NCI-H345 treated with DMSO at 0.1 percent for 48 hours (cell line): ENCODE data around the gene INPP4A.

Source experiments
- DNase-seq: peaks from one replicate; lab custom pipeline; 2025; ENCODE audit not compliant: unreplicated experiment; lab: John Stamatoyannopoulos, UW

The INPP4A gene

DNA sequence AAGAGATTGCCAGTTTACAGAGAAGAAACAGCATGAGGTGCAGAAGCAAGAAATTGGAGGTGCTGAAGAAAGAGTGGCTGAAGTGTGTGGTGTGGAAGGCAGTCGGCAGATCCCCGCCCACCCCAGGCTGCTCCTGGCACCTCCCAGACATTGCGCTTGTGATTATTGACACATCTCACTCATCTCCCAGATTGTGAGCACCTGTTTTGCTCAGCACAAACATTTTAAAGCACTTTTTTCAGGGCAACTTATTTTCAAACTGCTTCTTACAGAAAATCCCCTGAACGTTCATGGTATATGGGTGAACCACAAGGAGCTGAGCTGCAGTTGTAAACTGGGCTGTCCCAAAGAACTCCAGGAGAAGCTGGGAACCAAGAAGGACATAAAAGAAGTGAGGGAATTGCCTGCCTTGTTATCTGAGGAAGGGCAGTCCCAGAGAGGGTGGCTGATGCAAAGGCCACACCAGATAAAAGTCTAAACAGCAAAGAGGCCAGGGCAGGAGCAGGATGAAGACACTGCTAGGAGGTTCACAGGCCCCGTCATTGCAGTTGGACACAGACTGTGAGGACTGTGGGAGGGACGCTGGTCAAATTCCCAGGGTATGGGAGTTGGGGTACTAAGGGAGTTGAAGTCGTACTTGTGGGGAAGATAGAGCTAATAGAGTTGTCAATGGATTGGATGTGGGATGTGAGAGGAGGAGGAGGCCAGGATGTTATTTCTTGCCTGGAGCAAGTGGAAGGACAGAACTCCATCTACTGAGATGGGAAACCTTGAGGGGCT is 65.1 kb downstream of the INPP4A start:
- no peak for DNase-seq

DNA sequence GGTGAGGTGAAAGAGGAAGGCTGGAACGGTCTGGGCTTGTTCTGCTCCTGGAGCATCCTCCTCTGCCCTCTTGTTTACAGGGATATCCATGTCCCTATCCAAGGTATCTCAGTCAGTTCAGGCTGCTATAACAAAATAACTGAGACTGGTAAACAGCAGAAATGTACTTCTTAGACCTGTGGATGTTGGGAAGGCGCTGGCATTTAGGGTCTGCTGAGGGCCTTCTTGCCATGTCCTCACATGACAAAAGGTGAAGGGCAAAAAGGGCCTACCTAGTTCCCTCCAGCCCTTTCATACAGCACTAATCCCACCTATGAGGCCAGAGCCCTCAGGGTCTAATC is 65.6 kb downstream of the INPP4A start:
- no peak for DNase-seq

DNA sequence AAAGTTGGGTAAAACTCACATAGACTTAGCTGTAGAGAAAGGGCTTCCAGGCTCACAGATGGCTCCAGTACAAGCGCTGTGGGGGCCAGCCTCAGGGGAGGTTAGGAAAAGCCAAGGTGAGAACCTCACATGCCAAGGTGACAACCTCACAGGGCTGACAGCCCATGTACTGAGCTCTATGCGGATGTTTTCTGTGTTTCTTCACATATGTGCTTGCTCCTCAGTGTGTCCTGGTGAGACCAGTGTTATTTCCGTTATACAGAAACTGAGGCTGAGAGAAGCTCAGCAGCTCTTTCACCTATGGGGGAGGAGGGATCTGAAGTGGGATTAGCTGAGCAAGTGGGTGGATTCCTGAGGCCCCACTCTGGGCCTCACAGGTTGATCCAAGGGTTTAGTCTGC is 67.3 kb downstream of the INPP4A start:
- no peak for DNase-seq

DNA sequence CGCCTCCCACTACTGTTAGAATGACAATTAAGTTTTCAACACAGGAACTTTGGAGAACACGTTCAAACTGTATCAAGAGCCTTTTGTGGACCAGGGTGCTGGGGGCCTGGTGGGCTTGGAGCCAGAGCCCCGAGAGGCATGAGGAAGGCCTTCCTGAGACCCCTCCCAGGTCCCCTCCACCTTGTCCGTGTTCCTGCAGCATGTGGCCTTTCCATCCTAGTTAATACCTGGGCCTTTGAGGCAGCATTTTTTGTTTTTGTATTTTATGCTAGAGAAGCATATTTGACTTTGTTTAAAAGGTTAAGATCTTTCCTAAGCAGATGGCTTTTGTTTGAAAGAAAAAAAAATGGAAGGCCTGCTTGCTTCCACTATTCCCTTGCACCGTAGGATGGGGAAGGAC is 68.0 kb downstream of the INPP4A start:
- DNase-seq, result no peak

DNA sequence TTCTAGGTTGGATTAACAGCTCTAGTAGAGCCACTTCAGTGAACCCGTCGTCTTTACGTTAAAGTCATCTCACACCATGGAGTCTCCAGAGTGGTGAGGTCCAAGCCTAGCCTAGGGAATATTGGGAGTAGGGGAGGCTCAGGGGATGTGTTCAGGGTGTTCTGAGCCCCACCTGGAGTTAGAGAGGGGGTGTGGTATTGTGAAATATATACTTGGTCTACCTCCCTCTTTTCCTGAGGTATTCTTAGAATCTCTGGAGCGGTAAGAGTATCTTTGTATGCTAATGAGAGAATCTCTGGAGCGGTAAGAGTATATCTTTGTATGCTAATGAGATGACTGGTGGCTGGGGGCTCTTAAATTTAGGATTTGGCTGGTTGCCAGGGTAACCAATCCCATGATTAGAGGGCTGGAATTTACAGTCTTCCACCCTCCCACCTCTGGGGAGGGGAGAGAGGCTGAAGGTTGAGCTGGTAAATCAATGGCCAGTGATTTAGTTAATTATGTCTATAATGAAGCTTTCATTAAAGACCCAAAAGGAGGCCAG is 69.5 kb downstream of the INPP4A start:
- no peak for DNase-seq

DNA sequence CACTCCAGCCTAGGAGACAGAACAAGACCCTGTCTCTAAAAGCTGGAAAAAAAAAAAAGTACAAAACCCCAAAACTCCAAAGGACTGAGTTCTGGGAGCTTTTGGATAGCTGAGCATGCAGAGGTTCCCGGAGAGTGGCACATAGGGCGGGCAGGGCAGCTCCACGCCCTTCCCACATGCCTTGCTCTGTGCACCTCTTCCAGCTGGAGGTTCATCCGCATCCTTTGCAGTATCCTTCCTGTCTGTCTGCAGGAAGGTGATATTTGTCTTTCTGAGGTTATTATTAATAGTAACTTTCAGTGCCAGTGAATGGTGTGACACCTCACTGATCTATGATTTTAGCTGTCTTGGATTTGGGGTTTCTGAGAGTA is 70.2 kb downstream of the INPP4A start:
- DNase-seq, result no peak

DNA sequence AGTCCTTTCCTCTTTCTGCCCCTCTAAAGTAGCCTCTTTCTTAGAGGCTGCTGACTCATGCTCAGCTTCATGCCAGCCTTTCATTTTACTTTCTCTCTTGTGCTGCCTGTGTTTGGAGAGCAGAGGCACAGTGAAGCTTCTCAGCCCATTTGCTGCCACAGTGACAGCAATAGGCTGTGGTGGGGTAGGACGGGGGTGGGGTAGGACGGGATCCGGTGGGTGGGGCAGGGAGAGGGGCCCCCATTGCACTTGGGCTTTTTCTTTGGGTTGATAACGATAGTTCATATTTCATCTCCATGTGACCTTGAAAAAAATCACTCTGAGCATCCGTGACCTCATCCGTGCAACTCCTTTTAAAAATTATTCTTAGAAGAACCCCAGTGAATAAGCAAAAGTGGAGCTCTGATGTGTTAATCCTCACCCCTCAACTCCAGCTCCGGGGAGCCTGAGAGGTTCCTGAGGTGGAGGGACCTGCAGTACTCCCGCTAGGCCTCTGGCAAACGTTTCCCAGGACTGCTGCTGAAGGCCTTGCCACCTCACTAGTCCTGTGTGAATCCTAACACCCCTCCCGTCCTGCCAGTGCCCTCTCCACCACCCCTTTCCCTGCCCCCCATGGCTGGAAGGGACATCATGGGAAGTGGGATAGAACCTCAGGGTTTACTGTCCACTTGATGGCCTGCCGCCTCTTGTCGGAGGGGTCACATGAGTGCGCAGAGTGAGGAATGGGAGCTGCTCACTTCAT is 70.8 kb downstream of the INPP4A start:
- DNase-seq, result no peak

DNA sequence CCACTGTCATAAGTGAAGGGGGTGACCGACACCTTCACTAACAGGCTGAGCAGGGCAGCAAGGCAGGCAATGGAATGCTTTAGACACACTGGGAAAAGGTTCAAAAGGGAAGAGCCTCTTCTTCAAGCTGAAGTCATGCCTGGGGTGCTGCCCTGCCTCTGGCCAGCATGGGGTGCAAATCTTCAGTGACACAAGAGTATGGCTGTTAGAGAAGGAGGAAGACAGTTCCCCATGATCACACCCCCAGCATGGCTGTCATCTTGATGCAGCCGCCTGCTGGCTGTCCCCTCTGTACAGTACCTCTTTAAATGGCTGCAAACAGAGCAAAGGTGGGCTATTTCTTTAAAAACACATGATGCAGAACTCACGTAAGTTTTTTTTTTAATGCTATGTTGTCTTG is 71.9 kb downstream of the INPP4A start:
- no peak for DNase-seq

DNA sequence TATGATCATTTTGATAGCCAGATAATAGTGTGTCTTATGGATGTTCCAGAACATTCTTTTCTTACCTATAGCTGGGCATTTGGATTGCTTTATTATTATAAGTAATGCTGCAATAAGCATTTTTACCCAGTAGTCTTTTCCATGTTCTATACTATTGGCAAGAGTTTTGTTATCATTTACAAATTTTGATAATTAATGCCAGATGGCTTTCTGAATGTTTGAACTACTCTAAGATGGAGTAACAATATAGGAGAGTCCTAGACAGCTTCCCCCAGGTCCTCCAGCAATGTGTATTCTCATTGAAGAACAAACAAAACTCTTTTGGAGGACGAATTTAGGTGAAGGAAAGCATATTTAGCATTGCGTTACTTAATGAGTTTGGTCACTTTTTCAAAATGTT is 73.0 kb downstream of the INPP4A start:
- DNase-seq, result no peak

GRCh38 chr2:98518101-98518500 is 73.4 kb downstream of the INPP4A start:
- no peak for DNase-seq

DNA sequence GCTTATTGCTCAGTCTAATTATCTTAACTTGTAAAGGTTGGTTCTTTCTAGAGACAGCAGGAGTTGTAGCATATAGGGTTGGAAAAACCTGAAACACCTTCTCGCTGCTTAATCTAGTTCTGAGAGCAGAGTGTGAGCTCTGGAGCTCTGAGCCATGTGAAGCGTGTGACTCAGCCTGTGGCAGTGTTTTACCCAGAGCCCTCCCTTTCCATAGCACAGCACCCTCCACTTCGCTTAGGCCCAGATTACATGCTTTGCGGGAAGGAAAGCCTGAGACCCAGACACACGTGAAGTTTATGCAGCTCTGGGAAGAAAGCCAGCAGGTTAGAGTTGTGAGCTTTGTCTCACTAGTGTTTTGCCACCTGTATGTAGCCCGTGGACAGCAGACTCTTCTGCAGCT is 74.5 kb downstream of the INPP4A start:
- no peak for DNase-seq

GRCh38 chr2:98519851-98520250 is 75.2 kb downstream of the INPP4A start:
- no peak for DNase-seq

- DNase-seq, result no peak
These were observed 76.1 kb downstream of the INPP4A start for GRCh38 chr2:98520806-98521205.

DNA sequence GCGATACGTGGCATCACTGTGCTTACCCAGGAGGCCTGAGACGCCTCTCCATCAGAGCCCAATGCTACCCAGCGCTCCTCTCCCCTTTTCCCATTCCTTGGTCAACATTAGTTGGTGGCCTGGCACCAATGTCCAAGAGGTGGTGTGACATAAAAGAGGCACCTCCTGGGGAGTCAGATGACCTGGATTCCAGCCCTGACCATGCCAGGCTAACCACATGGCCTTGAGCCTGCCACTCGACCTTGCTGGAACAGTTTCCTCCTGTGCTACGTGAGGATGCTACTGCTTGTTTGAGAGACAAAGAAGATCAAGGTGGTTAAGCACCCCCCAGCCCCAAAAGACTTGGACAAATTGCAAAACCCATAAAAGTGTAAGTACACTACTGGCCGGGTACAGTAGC is 76.6 kb downstream of the INPP4A start:
- DNase-seq, result no peak

- no peak for DNase-seq
These were observed 78.2 kb downstream of the INPP4A start for GRCh38 chr2:98522854-98523253.

- DNase-seq, result no peak
These were observed 79.5 kb downstream of the INPP4A start for GRCh38 chr2:98524168-98524567.

GRCh38 chr2:98528349-98528748 is 83.7 kb downstream of the INPP4A start:
- no peak for DNase-seq

DNA sequence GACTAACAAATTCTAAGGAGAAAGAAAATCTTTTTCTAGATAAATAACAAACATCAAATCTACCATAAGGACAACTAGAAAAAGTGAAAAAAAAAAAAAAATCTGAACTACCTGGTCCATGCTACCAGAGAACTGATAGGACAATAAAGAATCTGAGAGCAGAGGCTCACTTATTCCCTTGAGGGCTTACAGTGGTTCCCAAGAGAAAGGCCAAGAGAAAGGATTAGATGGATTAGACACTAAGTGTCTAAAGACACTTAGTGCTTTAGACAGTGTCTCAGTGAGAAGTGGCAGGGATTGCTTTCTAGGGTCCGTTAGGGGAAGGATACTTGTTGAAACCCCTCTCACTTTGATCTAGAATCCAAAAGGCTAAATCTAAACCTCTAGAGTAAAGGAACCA is 85.5 kb downstream of the INPP4A start:
- DNase-seq, result no peak

DNA sequence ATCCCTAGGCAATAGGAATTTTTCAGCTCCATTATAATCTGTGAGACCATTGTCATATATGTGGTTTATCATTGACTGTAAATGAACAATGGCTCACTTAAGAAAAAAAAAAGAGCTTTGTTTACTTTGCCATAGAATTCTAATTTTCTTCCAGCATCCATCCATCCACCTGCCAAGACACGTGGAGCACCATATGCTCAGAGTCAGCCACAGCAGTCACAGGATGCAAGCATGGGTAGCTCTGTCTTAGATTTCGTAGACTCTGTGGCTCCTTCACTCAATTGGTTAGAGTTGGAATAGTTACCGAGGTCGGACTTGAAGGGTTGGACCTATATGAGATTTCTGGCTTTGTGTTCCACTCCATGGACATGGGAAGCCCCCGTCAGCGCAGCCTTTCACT is 88.1 kb downstream of the INPP4A start:
- peak; percentile 26 for DNase-seq

GRCh38 chr2:98533547-98533946 is 88.9 kb downstream of the INPP4A start:
- DNase-seq, result no peak

- no peak for DNase-seq
These were observed 90.1 kb downstream of the INPP4A start for GRCh38 chr2:98534761-98535160.

GRCh38 chr2:98535971-98536677 is 91.5 kb downstream of the INPP4A start:
- no peak for DNase-seq
